Activated CD4-positive, alpha-beta T cell treated with anti-CD3 and anti-CD28 coated beads for 24 hours (primary cell): ENCODE data around the gene KCNH1.

ENCODE experiments used
- DNase-seq, 2 donors: peaks; one replicate each; pipeline ENCODE4 v3.0.0-alpha.2; 2020; ENCODE audit warnings: low read depth in 2 of 2

The KCNH1 gene

GRCh38 chr1:210647406-210648333, 486.3 kb downstream of the KCNH1 start:
- no peak for DNase-seq

GRCh38 chr1:210646258-210646616, 487.7 kb downstream of the KCNH1 start:
- DNase-seq = no peak

DNA sequence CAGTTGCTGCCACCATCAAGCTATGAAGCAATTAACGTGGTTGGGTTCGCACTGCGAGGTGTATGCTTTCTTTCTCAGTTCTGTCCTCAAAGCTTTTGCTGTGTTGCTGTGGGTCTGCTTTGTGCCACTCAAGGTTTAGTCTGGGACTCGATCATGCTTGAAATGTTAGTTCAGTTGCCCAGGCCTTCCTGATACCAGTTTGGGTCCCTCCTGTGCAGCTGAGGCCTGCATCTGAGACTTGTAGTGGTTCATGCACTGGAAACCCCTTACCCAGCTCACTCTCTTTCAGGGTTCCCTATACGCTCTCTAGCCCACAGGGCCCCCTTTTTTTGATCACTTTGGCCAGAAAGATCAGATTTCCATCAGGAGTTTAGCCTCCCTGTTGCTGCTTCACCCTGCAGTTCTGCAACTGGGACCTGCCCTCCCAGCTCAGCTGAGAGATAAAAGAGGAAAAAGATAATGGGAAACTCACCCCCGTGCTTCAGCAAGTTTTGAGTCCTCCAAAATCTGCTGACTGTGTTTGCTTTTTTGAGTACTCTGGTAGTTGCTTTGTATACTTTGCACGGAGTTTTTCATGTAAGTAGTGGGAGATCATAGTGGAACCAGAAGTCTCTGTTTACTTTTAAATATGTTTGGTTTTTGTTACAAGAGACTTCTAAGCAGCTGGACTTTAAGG, 488.2 kb downstream of the KCNH1 start:
- DNase-seq = no peak

GRCh38 chr1:210641582-210641981, 492.4 kb downstream of the KCNH1 start:
- no peak for DNase-seq

DNA sequence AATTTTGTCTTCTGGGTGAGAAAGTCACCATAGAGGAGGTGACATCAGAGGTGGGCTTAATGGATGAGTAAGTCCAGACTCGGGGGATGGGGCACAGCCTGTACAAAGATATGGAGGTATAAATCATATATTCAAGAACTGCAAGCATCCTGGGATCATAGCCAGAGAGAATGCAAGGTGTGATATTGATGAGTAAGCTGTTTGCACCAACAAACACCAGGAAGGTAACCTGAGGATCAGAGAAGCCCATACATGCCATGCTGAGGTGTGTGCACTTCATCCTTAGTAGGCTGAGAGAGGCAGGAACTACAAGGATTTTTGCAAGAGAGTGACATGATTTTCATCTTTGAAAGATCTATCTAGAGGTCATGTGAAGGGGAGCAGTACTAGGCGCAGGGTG, 498.8 kb downstream of the KCNH1 start:
- no peak for DNase-seq

DNA sequence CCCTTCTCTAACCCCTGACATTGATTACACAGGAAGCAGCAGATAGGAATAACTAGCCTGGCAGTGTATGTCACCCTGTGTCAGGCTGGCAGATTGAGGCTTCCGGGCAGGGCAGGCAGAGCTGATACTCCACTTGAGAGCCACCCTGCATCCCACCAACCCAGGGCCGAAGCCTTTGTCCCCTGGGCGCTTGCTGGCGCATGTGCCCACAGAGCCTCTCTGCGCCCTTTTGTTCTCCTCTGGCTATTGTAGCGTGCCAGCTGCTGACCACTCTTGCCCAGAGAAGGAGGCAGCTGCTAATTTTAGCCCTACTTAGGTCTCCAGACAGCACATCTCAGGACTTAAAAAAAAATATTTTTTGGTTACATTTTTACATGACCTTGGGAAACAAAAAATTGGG, 500.3 kb downstream of the KCNH1 start:
- DNase-seq = no peak

DNA sequence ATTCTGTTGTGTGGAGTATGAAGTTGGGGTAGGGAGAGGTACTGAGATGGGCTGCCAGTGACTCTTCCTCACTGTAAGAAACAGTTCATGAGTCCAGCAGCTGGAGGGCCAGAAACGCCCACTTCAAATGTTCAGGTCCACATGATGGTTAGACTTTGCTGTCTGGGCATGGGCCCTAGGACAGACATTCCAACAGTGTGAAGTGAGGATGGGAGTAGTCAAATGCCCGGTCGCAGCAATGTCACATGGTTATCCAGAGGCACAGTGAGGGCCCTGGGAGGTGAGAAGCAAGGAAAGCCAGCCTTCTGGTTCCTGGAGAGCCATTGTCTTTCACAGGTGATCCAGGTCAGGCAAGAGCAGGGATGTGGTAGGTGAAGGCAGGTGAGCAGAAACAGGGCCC, 500.8 kb downstream of the KCNH1 start:
- no peak for DNase-seq

DNA sequence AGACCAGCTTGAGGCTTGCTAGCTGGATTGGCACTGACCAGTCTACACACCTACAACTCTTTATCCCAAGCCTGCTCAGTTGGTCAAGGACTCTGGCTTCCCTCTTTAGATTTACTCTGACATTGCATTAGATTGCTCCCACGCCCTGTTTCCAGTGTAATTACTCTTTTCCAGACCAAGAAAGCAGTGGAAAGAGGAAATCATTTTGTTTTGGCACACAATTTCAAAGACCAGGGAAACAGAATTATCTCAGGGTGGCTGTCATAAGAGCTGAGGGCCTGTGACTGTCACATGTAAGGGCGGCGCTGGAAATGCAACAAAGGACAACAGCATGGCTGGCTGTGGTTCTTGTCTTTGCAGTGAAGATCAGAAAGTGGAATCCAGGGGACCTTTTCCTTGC, 502.5 kb downstream of the KCNH1 start:
- no peak for DNase-seq

DNA sequence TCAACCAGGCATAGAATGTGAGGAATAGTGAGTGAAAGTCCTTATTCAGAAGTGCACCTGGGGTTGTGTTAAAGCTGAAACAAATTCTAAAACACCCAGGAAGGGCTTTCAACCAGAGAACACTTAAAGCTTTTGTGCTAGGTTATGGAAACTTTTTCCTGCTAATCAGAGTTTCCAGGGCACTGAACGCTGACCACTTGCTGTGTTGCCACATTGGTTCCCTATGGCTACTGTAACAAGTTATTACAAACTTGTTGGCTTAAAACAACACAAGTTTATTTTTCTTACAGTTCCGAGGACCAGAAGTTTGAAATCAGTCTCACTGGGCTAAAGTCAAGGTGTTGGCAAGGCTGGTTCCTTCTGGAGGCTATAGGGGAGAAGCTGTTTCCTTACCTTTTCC, 504.7 kb downstream of the KCNH1 start:
- no peak for DNase-seq

GRCh38 chr1:210627755-210628154, 506.2 kb downstream of the KCNH1 start:
- no peak for DNase-seq
